B cell (primary cell): ENCODE measurements around the gene SULT1A2. TPM values are rescaled to one million over a fixed set of nuclear protein-coding genes. Genes with fewer than 3 reads are reported as not detected.
"Not testable (repeated sequence)": the region's sequence is repeated elsewhere in the genome, so short reads cannot be mapped to it uniquely, and the experiment has no call there.

ENCODE experiments used
- ATAC-seq: fragments of 200-7000 bp; cut with Tn5 transposase; one replicate; pipeline ENCODE4 v1.10.0; 2021; ENCODE audit warnings: low read depth, mild to moderate bottlenecking, moderate number of reproducible peaks, moderate library complexity
- CTCF ChIA-PET: fragments of 350-600 bp; sonication (Branson Sonifier 250); formaldehyde crosslinking; loops from one replicate; lab custom pipeline; 2021; ENCODE audit warnings: antibody characterized with exemption, inconsistent platforms; lab: Charles Lee
- POLR2A ChIA-PET: fragments of 350-600 bp; sonication (Branson Sonifier 250); formaldehyde crosslinking; loops from one replicate; lab custom pipeline; 2021; ENCODE audit warnings: antibody characterized with exemption; lab: Charles Lee
- DNase-seq: peaks from one replicate; pipeline ENCODE4 v3.0.0; 2013
- H2AFZ ChIP-seq: 2 replicates; pipeline ENCODE4 v1.6.1; 2012; ENCODE audit warnings: mild to moderate bottlenecking, low read depth, low read length; ENCODE audit not compliant: insufficient read depth, poor library complexity, severe bottlenecking
- H3K27ac ChIP-seq, 2 donors: 1 replicate in 1 of 2; 2 replicates in 1 of 2; pipeline ENCODE4 v1.5.1; 2012 to 2013; ENCODE audit warnings: low read length in 2 of 2, mild to moderate bottlenecking in 2 of 2, moderate library complexity in 1 of 2
- H3K27me3 ChIP-seq, 4 experiments: fragments of 200-600 bp in 1 of 4; sonication (generic) in 1 of 4; replicated peaks in 1 of 4; 1 replicate in 2 of 4; 2 replicates in 2 of 4; pipeline versions ENCODE4 v1.6.1 to v1.7.0; 2013 to 2016; ENCODE audit warnings: low read length in 3 of 4, mild to moderate bottlenecking in 2 of 4, mixed read lengths in 1 of 4, moderate library complexity in 1 of 4; ENCODE audit not compliant: insufficient read depth in 4 of 4, control insufficient read depth in 3 of 4; ENCODE audit errors: control extremely low read depth in 1 of 4
- H3K36me3 ChIP-seq, 2 experiments: replicated peaks in 1 of 2; 1 replicate in 1 of 2; 2 replicates in 1 of 2; pipeline versions ENCODE4 v1.6.1 to v1.7.1; 2013; ENCODE audit warnings: low read length in 1 of 2; ENCODE audit not compliant: insufficient read depth in 2 of 2, control insufficient read depth in 1 of 2; ENCODE audit errors: control extremely low read depth in 1 of 2, extremely low read depth in 1 of 2
- H3K4me1 ChIP-seq, 2 donors: fragments of 200-600 bp in 1 of 2; sonication (generic) in 1 of 2; 1 replicate in 1 of 2; 2 replicates in 1 of 2; pipeline versions ENCODE4 v1.5.1 to v1.6.1; 2013 to 2017; ENCODE audit warnings: low read length in 2 of 2; ENCODE audit not compliant: control insufficient read depth in 2 of 2, insufficient read depth in 2 of 2
- H3K4me2 ChIP-seq: replicated peaks from 2 replicates; pipeline ENCODE3; 2012; ENCODE audit warnings: mild to moderate bottlenecking, low read depth, low read length; ENCODE audit not compliant: poor library complexity, severe bottlenecking
- H3K4me3 ChIP-seq, 5 experiments: fragments of 200-600 bp in 1 of 5; sonication (generic) in 1 of 5; 1 replicate in 3 of 5; 2 replicates in 2 of 5; pipeline versions ENCODE4 v1.5.1 to v1.7.0; 2011 to 2016; ENCODE audit warnings: low read length in 4 of 5, mild to moderate bottlenecking in 4 of 5, low read depth in 2 of 5, control low read depth in 1 of 5, moderate library complexity in 1 of 5; ENCODE audit not compliant: insufficient read depth in 1 of 5; ENCODE audit errors: control extremely low read depth in 1 of 5, extremely low read depth in 1 of 5
- H3K79me2 ChIP-seq: fragments of 200-600 bp; sonication (generic); one replicate; pipeline ENCODE4 v1.6.0; 2016; ENCODE audit warnings: low read length; ENCODE audit not compliant: control insufficient read depth, insufficient read depth
- H3K9ac ChIP-seq: fragments of 200-600 bp; sonication (generic); 2 replicates; pipeline ENCODE4 v1.6.1; 2017; ENCODE audit warnings: mild to moderate bottlenecking, low read length, moderate library complexity
- H3K9me3 ChIP-seq, 3 donors: one replicate each; pipeline versions ENCODE4 v1.6.1 to v1.7.1; 2013; ENCODE audit warnings: low read length in 2 of 3; ENCODE audit not compliant: control insufficient read depth in 2 of 3, insufficient read depth in 1 of 3; ENCODE audit errors: control extremely low read depth in 1 of 3
- H4K20me1 ChIP-seq: 2 replicates; pipeline ENCODE4 v1.6.0; 2012; ENCODE audit warnings: mild to moderate bottlenecking, low read length; ENCODE audit not compliant: insufficient read depth, control insufficient read depth, poor library complexity, severe bottlenecking
- H3K27ac Mint-ChIP-seq: one replicate; pipeline ENCODE4 v1.8.0; 2021; ENCODE audit warnings: mixed read lengths
- H3K27me3 Mint-ChIP-seq: one replicate; pipeline ENCODE4 v1.8.0; 2021; ENCODE audit warnings: mixed read lengths
- H3K4me1 Mint-ChIP-seq: one replicate; pipeline ENCODE4 v1.8.0; 2021; ENCODE audit warnings: mixed read lengths
- H3K4me3 Mint-ChIP-seq: one replicate; pipeline ENCODE4 v1.8.0; 2021; ENCODE audit warnings: mixed read lengths
- H3K9me3 Mint-ChIP-seq: one replicate; pipeline ENCODE4 v1.8.0; 2022; ENCODE audit warnings: mixed read lengths; ENCODE audit not compliant: insufficient read depth
- WGBS: methylation state at CpG from one replicate; pipeline ENCODE4 v1.1.5; 2013; ENCODE audit warnings: missing lambda C conversion rate; ENCODE audit not compliant: insufficient coverage; 5-methylcytosine and 5-hydroxymethylcytosine counted together
- intact Hi-C: fragments of 100-400 bp; cut with micrococcal nuclease; formaldehyde crosslinking; loops from one replicate; pipeline ENCODE4 v1.10.0; 2022
- polyA plus RNA-seq: library from polyadenylated mRNA; depleted of rRNA; stranded (reverse); fragments of >200 nt; gene quantifications from 2 replicates; pipeline ENCODE4 v1.2.3, GENCODE V29; 2012
- total RNA-seq, 2 donors: library from RNA; stranded (reverse); fragments of 120-200 nt in 1 of 2; gene quantifications; 1 replicate in 1 of 2; 2 replicates in 1 of 2; pipeline versions ENCODE4 v1.2.3 to v1.2.4, GENCODE V29; 2013 to 2022

SULT1A2 gene
- total and polyA plus RNA-seq, 2 donors (not counting 1 experiment from before 2014, with no cell fraction given) = 0.32 TPM; not detected in 1

- H3K27me3 ChIP-seq, DNase-seq, H3K27ac Mint-ChIP-seq, H3K4me2 ChIP-seq, H3K9ac ChIP-seq, intact Hi-C loops, H3K9me3 ChIP-seq, CTCF ChIA-PET, H3K36me3 ChIP-seq, H3K4me3 ChIP-seq, H4K20me1 ChIP-seq, H2AFZ ChIP-seq, H3K4me1 ChIP-seq, H3K4me1 Mint-ChIP-seq, H3K27ac ChIP-seq, ATAC-seq, H3K79me2 ChIP-seq, H3K27me3 Mint-ChIP-seq, POLR2A ChIA-PET, H3K4me3 Mint-ChIP-seq, H3K9me3 Mint-ChIP-seq: not testable (repeated sequence)
- WGBS = no CpG with 5 or more reads among the region's 1 CpG
Observed at GRCh38 chr16:28637765-28638164, 40.9 kb upstream of the SULT1A2 start, which contains the start of gene NPIPB8. TSS of gene NPIPB8 (plus strand) at chr16:28638065. CDS start at chr16:28638361, 296 bp downstream.

GRCh38 chr16:28636093-28636823 is 39.4 kb upstream of the SULT1A2 start:
- DNase-seq, H4K20me1 ChIP-seq, H3K79me2 ChIP-seq, H3K4me2 ChIP-seq, H3K4me1 ChIP-seq, H3K36me3 ChIP-seq, intact Hi-C loops, H3K4me3 ChIP-seq, H3K4me1 Mint-ChIP-seq, H3K27ac ChIP-seq, H3K9me3 Mint-ChIP-seq, CTCF ChIA-PET, H3K27ac Mint-ChIP-seq, H3K9me3 ChIP-seq, ATAC-seq, H3K9ac ChIP-seq, POLR2A ChIA-PET, H3K27me3 Mint-ChIP-seq, H2AFZ ChIP-seq, H3K27me3 ChIP-seq, H3K4me3 Mint-ChIP-seq: not testable (repeated sequence)
- no CpG with 5 or more reads among the region's 5 CpGs for WGBS

GRCh38 chr16:28630905-28631304 is 34.1 kb upstream of the SULT1A2 start:
- DNase-seq, H3K9ac ChIP-seq, H3K4me3 ChIP-seq, CTCF ChIA-PET, H3K36me3 ChIP-seq, H3K27ac ChIP-seq, H3K4me2 ChIP-seq, H3K9me3 Mint-ChIP-seq, H3K27me3 ChIP-seq, H3K4me3 Mint-ChIP-seq, intact Hi-C loops, POLR2A ChIA-PET, H4K20me1 ChIP-seq, H2AFZ ChIP-seq, H3K4me1 ChIP-seq, H3K79me2 ChIP-seq, H3K4me1 Mint-ChIP-seq, H3K27ac Mint-ChIP-seq, H3K9me3 ChIP-seq, ATAC-seq: not testable (repeated sequence)
- no CpG with 5 or more reads among the region's 5 CpGs for WGBS
- H3K27me3 Mint-ChIP-seq = peaks cover 16% of the 10 kb centered on the region
